Activated T-helper 1 cell treated with anti-CD3 and anti-CD28 coated beads, Interleukin-12 subunit alpha, Interleukin-12 subunit beta, Interleukin-2, Interleukin-4 antibody, amounts not matched to agents 30 ng/mL and 10 ng/mL and 1 ng/mL, durations not matched to agents 14 hours and 24 hours and 36 hours (primary cell): ENCODE results near the gene SPOCK1. TPM values are rescaled to one million over a fixed set of nuclear protein-coding genes. Genes with fewer than 3 reads are reported as not detected.

Experiments
- DNase-seq: peaks from one replicate; pipeline ENCODE4 v3.0.0; 2021; ENCODE audit warnings: low spot score
- H3K27ac Mint-ChIP-seq: one replicate; pipeline ENCODE4 v1.8.0; 2021; ENCODE audit warnings: mild to moderate bottlenecking, mixed read lengths
- H3K27me3 Mint-ChIP-seq: one replicate; pipeline ENCODE4 v1.8.0; 2022; ENCODE audit warnings: mild to moderate bottlenecking, moderate library complexity, mixed read lengths; ENCODE audit not compliant: insufficient read depth
- H3K36me3 Mint-ChIP-seq: one replicate; pipeline ENCODE4 v1.8.0; 2021; ENCODE audit warnings: low read depth, mixed read lengths
- H3K4me1 Mint-ChIP-seq: one replicate; pipeline ENCODE4 v1.8.0; 2021; ENCODE audit warnings: low read depth, mixed read lengths
- H3K4me3 Mint-ChIP-seq: one replicate; pipeline ENCODE4 v1.8.0; 2021; ENCODE audit warnings: mild to moderate bottlenecking, moderate library complexity, mixed read lengths
- H3K9me3 Mint-ChIP-seq: one replicate; pipeline ENCODE4 v1.8.0; 2021; ENCODE audit warnings: mixed read lengths
- intact Hi-C: fragments of 100-400 bp; cut with micrococcal nuclease; formaldehyde crosslinking; loops from one replicate; pipeline ENCODE4 v1.15.1; 2024
- total RNA-seq: library from RNA; stranded (reverse); gene quantifications from 2 replicates; pipeline ENCODE4 v1.2.3, GENCODE V29; 2022

Gene SPOCK1
- total RNA-seq, 1 donor from 2014 or later, result not detected

- no peak overlapping the region for H3K27ac Mint-ChIP-seq
- no peak overlapping the region for H3K4me3 Mint-ChIP-seq
- DNase-seq, result no peak
- H3K4me1 Mint-ChIP-seq, result no peaks in the 10 kb centered on the region
- H3K9me3 Mint-ChIP-seq, result no peaks in the 10 kb centered on the region
- H3K27me3 Mint-ChIP-seq, result peaks cover 3% of the 10 kb centered on the region
- no peaks in the 10 kb centered on the region for H3K36me3 Mint-ChIP-seq
- intact Hi-C loops, result no loop called here
These were observed 183.4 kb downstream of the SPOCK1 start for GRCh38 chr5:137315534-137316345.

GRCh38 chr5:137315109-137315508 lies 184.0 kb downstream of the SPOCK1 start:
- H3K4me3 Mint-ChIP-seq, result no peak overlapping the region
- intact Hi-C loops, result no loop called here
- H3K36me3 Mint-ChIP-seq, result no peaks in the 10 kb centered on the region
- DNase-seq, result no peak
- no peaks in the 10 kb centered on the region for H3K4me1 Mint-ChIP-seq
- peaks cover 3% of the 10 kb centered on the region for H3K27me3 Mint-ChIP-seq
- H3K9me3 Mint-ChIP-seq, result no peaks in the 10 kb centered on the region
- H3K27ac Mint-ChIP-seq, result no peak overlapping the region

- Mint-ChIP-seq H3K27me3 (peaks cover 4% of the 10 kb centered on the region), H3K4me3 (no peak overlapping the region), H3K36me3 (no peaks in the 10 kb centered on the region), H3K4me1 (no peaks in the 10 kb centered on the region), H3K27ac (no peak overlapping the region), H3K9me3 (no peaks in the 10 kb centered on the region)
- intact Hi-C loops, result no loop called here
- no peak for DNase-seq
These were observed 185.5 kb downstream of the SPOCK1 start for GRCh38 chr5:137313526-137314175.

- Mint-ChIP-seq H3K36me3 (no peaks in the 10 kb centered on the region), H3K27me3 (peaks cover 2% of the 10 kb centered on the region), H3K4me3 (no peak overlapping the region), H3K27ac (no peak overlapping the region), H3K9me3 (no peaks in the 10 kb centered on the region), H3K4me1 (no peaks in the 10 kb centered on the region)
- no peak for DNase-seq
- intact Hi-C loops, result no loop called here
These were observed 187.1 kb downstream of the SPOCK1 start for GRCh38 chr5:137312011-137312410.

- no peak overlapping the region for H3K27ac Mint-ChIP-seq
- peaks cover 2% of the 10 kb centered on the region for H3K27me3 Mint-ChIP-seq
- no peaks in the 10 kb centered on the region for H3K4me1 Mint-ChIP-seq
- H3K4me3 Mint-ChIP-seq, result no peak overlapping the region
- no peaks in the 10 kb centered on the region for H3K9me3 Mint-ChIP-seq
- no peaks in the 10 kb centered on the region for H3K36me3 Mint-ChIP-seq
- intact Hi-C loops, result no loop called here
- DNase-seq, result no peak
These were observed 188.9 kb downstream of the SPOCK1 start for GRCh38 chr5:137310051-137310730.

- Mint-ChIP-seq H3K27ac (no peak overlapping the region), H3K9me3 (no peaks in the 10 kb centered on the region), H3K36me3 (no peaks in the 10 kb centered on the region), H3K4me3 (no peak overlapping the region), H3K27me3 (peaks cover 2% of the 10 kb centered on the region), H3K4me1 (no peaks in the 10 kb centered on the region)
- intact Hi-C loops, result no loop called here
- DNase-seq, result no peak
These were observed 189.8 kb downstream of the SPOCK1 start for GRCh38 chr5:137309290-137309689.

GRCh38 chr5:137308311-137308710 lies 190.8 kb downstream of the SPOCK1 start:
- Mint-ChIP-seq H3K36me3 (no peaks in the 10 kb centered on the region), H3K4me3 (no peak overlapping the region), H3K27me3 (peaks cover 2% of the 10 kb centered on the region), H3K9me3 (no peaks in the 10 kb centered on the region), H3K27ac (no peak overlapping the region), H3K4me1 (no peaks in the 10 kb centered on the region)
- intact Hi-C loops, result no loop called here
- no peak for DNase-seq

GRCh38 chr5:137306903-137307302 lies 192.2 kb downstream of the SPOCK1 start:
- peaks cover 2% of the 10 kb centered on the region for H3K27me3 Mint-ChIP-seq
- no peak overlapping the region for H3K4me3 Mint-ChIP-seq
- intact Hi-C loops, result no loop called here
- no peak for DNase-seq
- no peak overlapping the region for H3K27ac Mint-ChIP-seq
- H3K4me1 Mint-ChIP-seq, result no peaks in the 10 kb centered on the region
- no peaks in the 10 kb centered on the region for H3K36me3 Mint-ChIP-seq
- H3K9me3 Mint-ChIP-seq, result no peaks in the 10 kb centered on the region

- Mint-ChIP-seq H3K36me3 (no peaks in the 10 kb centered on the region), H3K4me1 (no peaks in the 10 kb centered on the region), H3K4me3 (no peak overlapping the region), H3K9me3 (no peaks in the 10 kb centered on the region), H3K27me3 (peaks cover 2% of the 10 kb centered on the region), H3K27ac (no peak overlapping the region)
- DNase-seq, result no peak
- intact Hi-C loops, result no loop called here
These were observed 193.0 kb downstream of the SPOCK1 start for GRCh38 chr5:137305971-137306602.

- Mint-ChIP-seq H3K27ac (no peak overlapping the region), H3K4me1 (no peaks in the 10 kb centered on the region), H3K9me3 (no peaks in the 10 kb centered on the region), H3K4me3 (no peak overlapping the region), H3K27me3 (peaks cover 2% of the 10 kb centered on the region), H3K36me3 (no peaks in the 10 kb centered on the region)
- DNase-seq, result no peak
- intact Hi-C loops, result no loop called here
These were observed 194.8 kb downstream of the SPOCK1 start for GRCh38 chr5:137304226-137304874.

- no peaks in the 10 kb centered on the region for H3K4me1 Mint-ChIP-seq
- H3K27ac Mint-ChIP-seq, result no peak overlapping the region
- no peaks in the 10 kb centered on the region for H3K36me3 Mint-ChIP-seq
- intact Hi-C loops, result no loop called here
- no peak overlapping the region for H3K4me3 Mint-ChIP-seq
- no peaks in the 10 kb centered on the region for H3K9me3 Mint-ChIP-seq
- peaks cover under 1% of the 10 kb centered on the region for H3K27me3 Mint-ChIP-seq
- DNase-seq, result no peak
These were observed 195.6 kb downstream of the SPOCK1 start for GRCh38 chr5:137303509-137303908.

GRCh38 chr5:137300411-137301240 lies 198.5 kb downstream of the SPOCK1 start:
- H3K9me3 Mint-ChIP-seq, result no peaks in the 10 kb centered on the region

More at GRCh38 chr5:137300411-137301240, 198.5 kb downstream of the SPOCK1 start:
- intact Hi-C loops, result no loop called here
- H3K4me3 Mint-ChIP-seq, result no peak overlapping the region
- no peak overlapping the region for H3K27ac Mint-ChIP-seq
- no peak for DNase-seq
- no peaks in the 10 kb centered on the region for H3K36me3 Mint-ChIP-seq
- H3K27me3 Mint-ChIP-seq, result no peaks in the 10 kb centered on the region
- no peaks in the 10 kb centered on the region for H3K4me1 Mint-ChIP-seq
